GM12801 (cell line): ENCODE data around the gene SLC16A13.

Experiments
- CTCF ChIP-seq: IDR thresholded peaks from one replicate; pipeline ENCODE4 v1.5.1; 2011; ENCODE audit warnings: control low read depth; ENCODE audit not compliant: insufficient read length; ENCODE audit errors: extremely low read depth

Gene SLC16A13

GRCh38 chr17:7014995-7015958 is 20.5 kb upstream of the SLC16A13 start:
- no peak for TF ChIP-seq CTCF

- no peak for TF ChIP-seq CTCF
Observed at GRCh38 chr17:7016418-7016817, 19.4 kb upstream of the SLC16A13 start.

GRCh38 chr17:7016886-7017826 is 18.7 kb upstream of the SLC16A13 start:
- no peak for TF ChIP-seq CTCF

GRCh38 chr17:7017827-7018200 is 18.0 kb upstream of the SLC16A13 start:
- TF ChIP-seq CTCF, result no peak

- no peak for TF ChIP-seq CTCF
Observed at GRCh38 chr17:7018331-7018964, 17.4 kb upstream of the SLC16A13 start.

GRCh38 chr17:7019367-7019766 is 16.4 kb upstream of the SLC16A13 start:
- TF ChIP-seq CTCF, result no peak

GRCh38 chr17:7019839-7020519 is 15.8 kb upstream of the SLC16A13 start:
- no peak for TF ChIP-seq CTCF
